Measurements from ENCODE around the gene GSG1L2.
A peak's percentile ranks its signal among the peaks of the same experiment; 100 is the strongest.

GSG1L2 gene

GRCh38 chr17:9842057-9842758 is 20.3 kb upstream of the GSG1L2 start:
- DNase-seq (ENCODE audit: low read depth, low spot score), result peak; percentile 85
- H3K4me3 ChIP-seq (ENCODE audit: low read depth, low read length), result no peak overlapping the region
- in situ Hi-C loops (cut with HindIII; ENCODE audit: low sequenced_read_pairs), result no loop called here
- TF ChIP-seq CTCF (IDR thresholded peaks at IDR 0.05; ENCODE audit: low read depth, low read length), result no peak

GRCh38 chr17:9839433-9839832 is 17.6 kb upstream of the GSG1L2 start:
- in situ Hi-C loops (cut with HindIII; ENCODE audit: low sequenced_read_pairs), result no loop called here
- no peak for DNase-seq (ENCODE audit: low read depth, low spot score)
- no peak overlapping the region for H3K4me3 ChIP-seq (ENCODE audit: low read depth, low read length)
- peak; percentile 21 for TF ChIP-seq CTCF (IDR thresholded peaks at IDR 0.05; ENCODE audit: low read depth, low read length)

- DNase-seq (ENCODE audit: low read depth, low spot score), result peak; percentile 64
- H3K4me3 ChIP-seq (ENCODE audit: low read depth, low read length), result no peak overlapping the region
- TF ChIP-seq CTCF (IDR thresholded peaks at IDR 0.05; ENCODE audit: low read depth, low read length), result no peak
- in situ Hi-C loops (cut with HindIII; ENCODE audit: low sequenced_read_pairs), result no loop called here
These were observed 15.9 kb upstream of the GSG1L2 start for GRCh38 chr17:9837551-9838471.

- DNase-seq (ENCODE audit: low read depth, low spot score), result no peak
- no peak overlapping the region for H3K4me3 ChIP-seq (ENCODE audit: low read depth, low read length)
- in situ Hi-C loops (cut with HindIII; ENCODE audit: low sequenced_read_pairs), result no loop called here
- no peak for TF ChIP-seq CTCF (IDR thresholded peaks at IDR 0.05; ENCODE audit: low read depth, low read length)
These were observed 12.0 kb upstream of the GSG1L2 start for GRCh38 chr17:9833922-9834321.

GRCh38 chr17:9830711-9831110 is 8.8 kb upstream of the GSG1L2 start:
- no peak for DNase-seq (ENCODE audit: low read depth, low spot score)
- H3K4me3 ChIP-seq (ENCODE audit: low read depth, low read length), result no peak overlapping the region
- in situ Hi-C loops (cut with HindIII; ENCODE audit: low sequenced_read_pairs), result no loop called here
- TF ChIP-seq CTCF (IDR thresholded peaks at IDR 0.05; ENCODE audit: low read depth, low read length), result no peak

GRCh38 chr17:9829343-9829742 is 7.5 kb upstream of the GSG1L2 start:
- H3K4me3 ChIP-seq (ENCODE audit: low read depth, low read length), result no peak overlapping the region
- TF ChIP-seq CTCF (IDR thresholded peaks at IDR 0.05; ENCODE audit: low read depth, low read length), result no peak
- in situ Hi-C loops (cut with HindIII; ENCODE audit: low sequenced_read_pairs), result no loop called here
- no peak for DNase-seq (ENCODE audit: low read depth, low spot score)

All from astrocyte of the spinal cord (primary cell).